A673 (cell line): Measurements from ENCODE around the gene ADGRA1.
A peak's percentile ranks its signal among the peaks of the same experiment; 100 is the strongest.

Source experiments
- EZH2 ChIP-seq: fragments of 200-600 bp; sonication (generic); IDR thresholded peaks from 2 replicates; pipeline ENCODE4 v1.6.1; 2017; ENCODE audit warnings: borderline replicate concordance, low read depth, mild to moderate bottlenecking, mixed read lengths, antibody characterized with exemption, low read length; ENCODE audit not compliant: poor library complexity, severe bottlenecking
- TF ChIP-seq, protein P1 (sequence below): fragments of 300-800, 200-600 bp; sonication (generic); conservative IDR thresholded peaks from 2 replicates; pipeline ENCODE4 v1.5.1; 2017; ENCODE audit warnings: low read depth, mild to moderate bottlenecking, antibody characterized with exemption, low read length, moderate library complexity, mixed read lengths

DNA sequence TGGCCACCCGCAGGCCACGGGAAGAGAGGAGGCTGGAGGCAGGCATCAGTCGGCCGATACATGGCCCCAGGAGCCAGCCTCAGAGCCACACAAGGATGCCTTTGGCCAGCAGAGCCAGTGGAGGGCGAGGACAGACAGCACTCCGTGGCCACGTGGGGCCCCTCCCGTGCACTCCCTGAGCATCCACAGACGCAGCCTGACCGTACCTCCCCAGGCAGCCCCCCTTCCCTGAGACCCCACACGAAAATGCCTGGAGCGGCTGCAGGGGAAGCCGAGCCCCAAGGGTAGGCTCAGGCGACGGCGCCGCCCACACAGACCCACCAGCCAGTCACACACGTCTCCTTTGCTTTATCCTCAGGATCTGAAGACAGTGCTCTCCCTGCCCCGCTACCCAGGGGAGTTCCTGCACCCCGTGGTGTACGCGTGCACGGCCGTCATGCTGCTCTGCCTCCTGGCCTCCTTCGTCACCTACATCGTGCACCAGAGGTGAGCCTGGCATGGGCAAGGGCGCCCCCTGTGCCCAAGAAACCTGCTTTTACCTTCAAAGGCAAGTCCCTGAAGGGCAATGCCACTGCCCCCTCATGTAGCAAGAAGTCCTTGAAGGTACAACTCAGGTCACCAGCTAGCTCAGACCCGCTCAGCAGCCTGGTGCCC is 9.0 kb downstream of the ADGRA1 start:
- TF ChIP-seq, protein P1, sequence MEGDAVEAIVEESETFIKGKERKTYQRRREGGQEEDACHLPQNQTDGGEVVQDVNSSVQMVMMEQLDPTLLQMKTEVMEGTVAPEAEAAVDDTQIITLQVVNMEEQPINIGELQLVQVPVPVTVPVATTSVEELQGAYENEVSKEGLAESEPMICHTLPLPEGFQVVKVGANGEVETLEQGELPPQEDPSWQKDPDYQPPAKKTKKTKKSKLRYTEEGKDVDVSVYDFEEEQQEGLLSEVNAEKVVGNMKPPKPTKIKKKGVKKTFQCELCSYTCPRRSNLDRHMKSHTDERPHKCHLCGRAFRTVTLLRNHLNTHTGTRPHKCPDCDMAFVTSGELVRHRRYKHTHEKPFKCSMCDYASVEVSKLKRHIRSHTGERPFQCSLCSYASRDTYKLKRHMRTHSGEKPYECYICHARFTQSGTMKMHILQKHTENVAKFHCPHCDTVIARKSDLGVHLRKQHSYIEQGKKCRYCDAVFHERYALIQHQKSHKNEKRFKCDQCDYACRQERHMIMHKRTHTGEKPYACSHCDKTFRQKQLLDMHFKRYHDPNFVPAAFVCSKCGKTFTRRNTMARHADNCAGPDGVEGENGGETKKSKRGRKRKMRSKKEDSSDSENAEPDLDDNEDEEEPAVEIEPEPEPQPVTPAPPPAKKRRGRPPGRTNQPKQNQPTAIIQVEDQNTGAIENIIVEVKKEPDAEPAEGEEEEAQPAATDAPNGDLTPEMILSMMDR: peak; percentile 41; the same call in 1 of the 2 replicates
- no peak for TF ChIP-seq EZH2
